K562 (cell line): ENCODE measurements around the gene CD99L2. TPM values are rescaled to one million over a fixed set of nuclear protein-coding genes. Genes with fewer than 3 reads are reported as not detected.

ENCODE experiments used
- C11orf30 ChIP-seq: fragments of 450-650 bp; IDR thresholded peaks from 2 replicates; pipeline ENCODE4 v1.6.1; 2016; ENCODE audit warnings: low read depth, mild to moderate bottlenecking
- EP300 ChIP-seq: IDR thresholded peaks from 2 replicates; pipeline ENCODE4 v1.6.1; 2012; ENCODE audit warnings: low read length, improper control_type of control experiment
- MAFF ChIP-seq: IDR thresholded peaks from 2 replicates; pipeline ENCODE4 v1.6.1; 2012; ENCODE audit warnings: low read length, improper control_type of control experiment
- PKNOX1 ChIP-seq: fragments of 450-650 bp; IDR thresholded peaks from 2 replicates; pipeline ENCODE4 v1.6.1; 2016
- RNF2 ChIP-seq: sonication (generic); IDR thresholded peaks from 2 replicates; pipeline ENCODE4 v1.6.1; 2016
- SMAD1 ChIP-seq: fragments of 150-350 bp; IDR thresholded peaks from 2 replicates; pipeline ENCODE4 v1.6.1; 2014; ENCODE audit warnings: low read length, low read depth; ENCODE audit not compliant: partially characterized antibody
- SREBF2 ChIP-seq: sonication (generic); formaldehyde crosslinking; IDR thresholded peaks from 2 replicates; pipeline ENCODE4 v1.4.0; 2020; ENCODE audit warnings: mild to moderate bottlenecking, missing genetic modification reagents
- ZNF512 ChIP-seq: IDR thresholded peaks from 2 replicates; pipeline ENCODE4 v1.6.1; 2016; ENCODE audit warnings: missing genetic modification characterization, missing compliant biosample characterization
- polyA plus RNA-seq, 8 experiments: library from polyadenylated mRNA; depleted of rRNA in 4 of 8; stranded (reverse) in 5 of 8; unstranded in 3 of 8; fragments of >200 nt; fragmentation: Nextera tagmentation in 2 of 8; fragmentation: Illumina TruSeq in 1 of 8; extraction: Ambion mirVana in 2 of 8; extraction: Trizol in 1 of 8; gene quantifications; 2 replicates each; pipeline versions ENCODE4 v1.2.1 to v1.2.3, GENCODE V29; 2011 to 2014; ENCODE audit warnings: inconsistent platforms in 1 of 8, missing spikeins in 1 of 8
- total RNA-seq, 7 experiments: library from RNA; depleted of rRNA in 6 of 7; stranded (reverse); fragments of >200 nt in 6 of 7; fragmentation: Illumina TruSeq in 2 of 7; extraction: Trizol in 2 of 7; gene quantifications; 2 replicates each; pipeline versions ENCODE4 v1.2.1 to v1.2.3, GENCODE V29; 2011 to 2021; ENCODE audit warnings: low replicate concordance in 1 of 7

The CD99L2 gene
- total and polyA plus RNA-seq, 9 of the 15 experiments (the other 6 are each of a cell fraction or from before 2014, with no cell fraction given) = 0.76 to 19.0 (median 11.9) TPM

GRCh38 chrX:150871341-150871811, 27.1 kb downstream of the CD99L2 start (continued):
- no peak for TF ChIP-seq RNF2
- TF ChIP-seq MAFF = peak; percentile 80
- TF ChIP-seq ZNF512 = no peak
- TF ChIP-seq SMAD1 = no peak
- no peak for TF ChIP-seq SREBF2
- peak; percentile 90 for TF ChIP-seq C11orf30
- TF ChIP-seq EP300 = 0 out of 2 replicates have a peak, but pooled peaks have one; percentile 9
- TF ChIP-seq PKNOX1 = 0 out of 2 replicates have a peak, but pooled peaks have one; percentile 20
